Germinal center (tissue), 1 donor: ENCODE measurements around the gene MRPS12.

Experiments used
- DNase-seq: peaks from one replicate; pipeline ENCODE4 v3.0.0; 2012; ENCODE audit warnings: mixed read lengths, low spot score

The MRPS12 gene

GRCh38 chr19:38911388-38912001 lies 19.2 kb upstream of the MRPS12 start:
- DNase-seq, result no peak

DNA sequence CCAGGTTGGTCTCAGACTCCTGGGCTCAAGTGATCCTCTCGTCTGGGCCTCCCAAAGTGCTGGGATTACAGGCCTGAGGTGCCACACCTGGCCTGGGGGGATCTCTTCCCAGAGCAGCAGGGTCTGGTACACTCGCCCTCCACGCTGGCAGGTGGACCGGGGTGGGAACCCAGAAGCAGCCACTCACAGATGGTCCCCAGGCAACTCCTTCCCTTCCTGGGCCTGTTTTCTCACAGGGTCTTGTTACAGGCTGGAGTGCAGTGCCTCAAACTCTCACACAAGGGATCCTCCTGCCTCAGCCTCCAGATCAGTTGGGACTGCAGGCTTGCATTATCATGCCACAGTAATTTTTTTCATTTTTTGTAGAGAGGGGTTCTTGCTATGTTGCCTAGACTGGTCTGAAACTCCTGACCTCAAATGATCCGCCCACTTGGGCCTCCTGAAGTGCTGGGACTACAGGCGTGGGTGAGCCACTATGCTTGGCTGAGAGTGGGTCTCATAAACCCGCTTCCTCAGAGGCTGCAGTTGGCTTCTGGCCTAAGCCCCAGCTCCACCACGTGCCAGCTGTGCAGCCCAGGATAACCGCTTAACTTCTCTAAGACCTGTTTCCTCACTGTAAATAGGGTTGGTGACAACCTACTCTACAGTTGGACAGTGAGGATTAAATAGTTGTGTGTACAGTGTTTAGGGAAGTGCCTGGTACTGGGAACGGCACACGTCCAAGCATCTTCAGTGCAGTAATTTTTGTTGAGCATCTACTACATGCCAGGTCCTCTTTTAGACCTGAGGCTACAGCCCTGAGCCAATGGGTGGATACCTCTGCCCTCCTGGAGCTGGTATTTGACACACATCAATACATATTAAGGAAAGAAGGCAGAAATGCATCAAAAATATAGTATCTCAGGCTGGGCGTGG lies 17.9 kb upstream of the MRPS12 start:
- no peak for DNase-seq

DNA sequence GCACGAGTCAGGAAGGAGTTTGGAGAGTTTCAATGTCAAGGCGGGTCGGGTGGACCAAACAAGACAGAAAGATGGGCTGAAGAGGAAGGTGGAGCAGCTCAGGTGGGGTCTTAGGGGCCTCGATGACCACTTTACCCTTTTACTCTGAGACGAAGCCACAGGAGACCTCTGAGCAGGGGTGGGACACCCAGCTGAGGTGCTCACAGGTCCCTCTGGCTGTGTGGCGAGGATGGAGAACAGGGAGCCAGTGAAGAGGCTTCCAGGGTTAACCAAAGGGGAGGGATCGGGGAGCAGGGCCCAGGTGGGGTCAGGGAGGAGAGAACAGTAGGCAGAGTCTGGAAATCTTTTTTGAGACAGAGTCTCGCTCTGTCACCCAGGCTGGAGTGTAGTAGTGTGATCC lies 16.8 kb upstream of the MRPS12 start:
- no peak for DNase-seq

- DNase-seq, result no peak
Observed at GRCh38 chr19:38915329-38916321, 15.1 kb upstream of the MRPS12 start.

GRCh38 chr19:38917516-38917915 lies 13.2 kb upstream of the MRPS12 start:
- no peak for DNase-seq

DNA sequence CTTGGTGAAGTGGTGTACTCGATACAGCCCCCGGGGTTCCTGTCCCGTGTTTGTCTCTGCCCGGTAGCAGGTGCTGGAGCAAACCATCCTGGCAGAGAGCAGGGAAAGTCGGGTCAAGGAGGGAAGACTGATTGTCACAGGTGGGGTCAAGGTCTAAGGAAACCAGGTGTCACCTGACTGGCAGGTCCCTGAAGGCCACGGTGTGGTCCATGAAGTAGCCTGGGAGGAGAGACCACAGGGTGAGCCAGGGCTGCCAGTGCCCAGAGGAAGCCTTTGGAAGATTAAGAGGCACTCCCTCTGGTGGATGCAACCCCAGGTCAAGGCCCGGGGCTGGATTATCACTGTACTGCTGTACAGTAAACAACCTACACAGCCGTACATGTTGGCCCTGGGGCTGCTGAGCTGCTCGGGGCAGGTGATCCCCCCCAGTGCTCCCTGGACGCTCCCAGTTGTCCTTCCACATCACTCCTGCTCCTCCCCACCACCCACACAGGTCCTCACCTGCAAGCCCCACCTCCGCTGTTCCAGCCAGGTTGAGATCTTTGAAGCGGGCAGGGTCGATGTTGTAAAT lies 12.7 kb upstream of the MRPS12 start:
- no peak for DNase-seq

DNA sequence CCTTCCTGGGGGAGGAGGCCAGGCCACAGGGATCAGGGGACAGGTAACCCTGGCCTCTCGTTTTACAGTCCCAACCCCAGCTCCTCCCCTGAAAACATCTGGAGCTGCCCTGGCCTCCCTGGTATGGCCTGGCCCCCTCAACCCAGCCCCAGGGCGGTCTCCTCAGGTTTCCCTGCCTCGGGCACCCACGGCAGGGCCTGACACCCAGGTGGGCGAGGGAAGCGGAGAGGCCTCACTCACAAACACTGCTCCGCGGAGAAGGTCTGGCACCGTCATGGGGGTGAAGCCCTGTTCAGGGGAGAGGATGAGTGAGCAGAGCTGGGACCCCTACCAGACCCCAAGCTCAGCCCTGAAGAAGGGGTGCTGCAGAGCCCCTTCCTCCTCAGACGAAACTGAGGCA lies 12.2 kb upstream of the MRPS12 start:
- no peak for DNase-seq

DNA sequence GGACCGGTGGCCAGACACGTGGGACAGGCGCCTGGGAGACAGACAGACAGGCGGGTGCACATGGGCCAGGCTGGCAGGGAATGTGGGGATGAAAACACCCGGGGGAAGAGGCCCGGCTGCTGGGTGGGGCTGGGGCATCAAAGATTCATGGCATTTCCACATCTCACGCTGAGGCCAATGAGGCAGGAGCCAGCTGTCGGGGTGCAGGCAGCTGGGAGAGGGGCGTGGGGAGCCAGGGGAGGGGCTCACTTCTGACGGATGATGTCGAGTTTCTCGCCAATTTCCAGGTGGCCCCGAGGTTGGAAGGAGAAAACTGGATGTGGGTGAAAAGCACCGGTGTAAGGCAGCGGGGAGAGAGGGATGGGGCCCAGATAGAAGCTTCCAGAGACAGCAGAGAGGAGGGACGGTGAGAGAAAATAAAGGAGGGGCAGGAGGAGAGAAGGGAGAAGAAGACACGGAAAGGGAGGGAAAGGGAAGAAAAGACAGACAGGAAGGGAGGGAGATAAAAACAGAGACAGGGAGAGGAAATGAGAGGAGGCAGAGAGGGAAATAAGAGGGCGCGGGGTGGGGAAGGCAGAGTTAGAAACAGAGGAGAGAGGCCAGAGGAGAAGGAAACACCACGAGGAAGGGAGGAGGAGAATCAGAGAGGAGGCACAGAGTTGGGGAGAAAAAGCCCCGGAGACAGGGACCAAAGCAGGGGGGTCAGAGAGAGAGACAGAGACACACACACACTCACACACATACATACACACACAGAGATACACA lies 10.7 kb upstream of the MRPS12 start:
- no peak for DNase-seq

DNA sequence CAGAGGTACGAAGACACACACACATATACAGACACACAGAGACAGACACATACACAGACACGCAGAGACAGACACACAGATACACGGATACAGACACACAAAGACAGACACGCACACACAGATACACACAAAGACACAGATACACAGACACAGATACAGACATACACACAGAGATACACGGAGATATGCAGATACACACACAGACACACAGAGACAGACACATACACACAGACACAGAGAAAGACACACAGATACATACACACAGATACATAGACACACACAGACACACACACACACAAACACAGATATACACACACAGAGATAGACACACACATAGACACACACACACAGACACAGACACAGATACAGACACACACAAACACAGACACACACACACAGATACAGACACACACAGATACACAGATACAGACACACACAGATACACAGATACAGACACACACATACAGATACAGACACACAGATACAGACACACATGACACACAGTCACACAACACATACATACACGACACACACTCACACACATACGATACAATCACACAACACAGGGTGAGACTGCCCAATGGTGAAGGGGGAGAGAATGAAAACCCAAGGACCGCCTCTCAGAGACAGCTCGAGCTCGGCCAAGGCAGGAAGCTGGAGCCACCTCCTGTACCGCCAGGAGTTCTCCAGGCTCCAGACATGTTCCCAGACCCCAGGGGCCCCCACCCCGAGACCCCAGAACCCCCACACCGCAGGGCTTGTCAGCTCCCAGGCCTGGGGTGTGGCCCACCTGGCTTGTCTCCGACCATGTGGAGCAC lies 9.9 kb upstream of the MRPS12 start:
- DNase-seq, result no peak

GRCh38 chr19:38921420-38922274 lies 9.1 kb upstream of the MRPS12 start:
- DNase-seq, result no peak

GRCh38 chr19:38922482-38922881 lies 8.3 kb upstream of the MRPS12 start:
- DNase-seq, result no peak

DNA sequence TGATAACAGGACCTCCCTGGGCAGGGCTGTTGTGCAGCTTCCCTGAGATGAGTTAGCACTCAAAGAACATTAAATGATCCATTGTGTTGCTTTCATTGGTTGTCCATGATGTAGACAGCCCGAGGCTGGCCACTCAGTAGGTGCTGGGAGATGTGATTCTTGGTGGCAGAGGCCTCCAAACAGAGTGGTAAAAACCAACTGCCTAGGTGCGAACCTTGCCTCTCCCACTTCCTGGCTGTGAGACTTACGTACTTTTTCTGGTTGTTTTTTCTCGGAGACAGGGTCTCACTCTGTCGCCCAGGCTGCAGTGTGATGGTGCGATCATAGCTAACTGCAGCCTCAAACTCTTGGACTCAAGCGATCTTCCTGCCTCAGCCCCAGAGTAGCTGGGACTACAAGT lies 6.4 kb upstream of the MRPS12 start:
- DNase-seq, result no peak

DNA sequence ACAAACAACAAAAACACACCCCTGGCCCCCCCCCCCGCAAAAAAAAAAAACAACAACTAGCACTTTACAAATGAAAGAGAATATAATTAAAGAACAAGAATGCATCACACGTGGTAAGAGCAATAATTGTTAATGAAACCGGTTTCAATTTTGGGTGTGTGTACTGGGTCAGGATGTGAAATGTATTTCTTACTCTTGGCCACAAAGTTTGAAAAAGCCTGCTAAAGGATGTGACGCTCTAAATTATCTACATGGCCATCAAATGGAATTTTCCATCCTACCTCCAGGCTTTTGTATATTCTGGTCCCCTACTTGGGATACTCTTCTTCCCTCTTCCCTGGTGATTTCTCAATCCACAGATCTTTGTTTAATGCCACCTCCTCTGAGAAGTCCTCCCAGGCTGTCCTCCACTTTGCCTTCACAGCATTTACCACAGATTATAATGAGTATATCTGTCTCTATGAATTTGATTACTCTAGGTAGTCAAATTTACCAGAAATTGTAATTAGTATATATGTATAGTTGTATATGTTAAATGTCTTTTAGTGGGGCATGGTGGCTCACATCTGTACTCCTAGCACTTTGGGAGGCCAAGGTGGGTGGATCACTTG lies 2.2 kb upstream of the MRPS12 start:
- DNase-seq, result no peak

DNA sequence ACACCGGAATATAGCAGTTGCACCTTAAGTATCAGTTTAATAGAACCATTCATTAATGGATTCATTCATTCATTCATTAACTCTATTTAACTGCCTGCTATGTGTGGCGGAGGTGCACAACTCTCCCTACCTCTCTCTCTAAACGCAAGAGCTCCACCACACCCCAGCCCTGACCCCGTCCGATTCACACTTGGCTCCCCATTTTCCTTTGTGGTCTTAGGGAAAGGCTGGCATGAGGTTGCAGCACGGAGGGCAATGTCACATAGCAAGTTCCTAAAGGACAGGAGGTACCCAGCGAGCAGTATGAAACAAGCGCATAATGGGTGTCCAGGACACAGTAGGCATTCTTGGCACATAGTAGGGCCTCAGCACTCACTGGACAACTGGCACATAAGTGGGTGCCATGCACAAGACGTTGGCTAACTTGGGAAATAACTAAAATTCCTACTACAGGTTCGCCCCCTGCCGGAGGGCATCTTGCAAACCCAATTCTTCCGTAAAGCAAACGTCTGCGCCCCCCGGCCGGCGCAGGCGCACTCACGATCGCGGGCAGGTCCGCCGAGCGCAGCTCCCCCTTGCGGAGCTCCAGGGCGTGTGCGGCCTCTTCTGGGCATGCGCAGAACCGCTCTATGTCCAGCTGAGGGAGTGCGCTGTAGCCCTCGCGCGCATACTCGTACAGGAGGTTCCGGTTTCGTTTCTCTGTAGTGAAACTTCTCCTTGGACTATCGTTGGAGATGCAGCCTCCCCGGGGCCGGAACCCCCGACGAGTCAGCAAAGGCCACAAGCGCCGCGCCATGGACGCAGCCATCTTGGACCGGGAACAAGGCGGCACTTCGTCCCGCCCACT lies 592 bp upstream of the MRPS12 start, which contains the start of gene SARS2:
SARS2 (minus strand) TSS at position 835 of the 847 bp plus-strand sequence; CDS start at position 808, 27 bp downstream.
- peak; percentile 98 for DNase-seq

DNA sequence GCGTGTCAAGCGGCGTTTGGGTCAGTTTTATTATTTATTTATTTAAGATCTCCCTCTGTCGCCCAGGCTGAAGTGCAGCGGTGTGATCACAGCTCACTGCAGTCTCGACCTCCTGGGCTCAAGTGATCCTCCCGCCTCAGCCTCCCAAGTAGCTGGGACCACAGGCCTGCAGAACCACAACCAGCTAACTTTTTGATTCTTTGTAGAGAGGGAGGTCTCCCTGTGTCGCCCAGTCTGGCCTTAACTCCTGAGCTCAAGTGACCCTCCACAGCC lies 713 bp downstream of the MRPS12 start:
- no peak for DNase-seq

- DNase-seq, result peak; percentile 54
Observed at GRCh38 chr19:38932425-38933179, 1.9 kb downstream of the MRPS12 start.

- DNase-seq, result no peak
Observed at GRCh38 chr19:38933544-38933943, 2.8 kb downstream of the MRPS12 start.
